Breast epithelium (tissue), 4 donors: ENCODE data around the gene C4BPB. TPM values are rescaled to one million over a fixed set of nuclear protein-coding genes. Genes with fewer than 3 reads are reported as not detected.

Experiments used
- DNase-seq, 2 donors: peaks; one replicate each; pipeline ENCODE4 v3.0.0-alpha.2; 2019; ENCODE audit warnings: low spot score in 2 of 2
- H3K27ac ChIP-seq, 2 donors: fragments of 200-600 bp; sonication (generic) in 1 of 2; one replicate each; pipeline ENCODE4 v1.5.1; 2016 to 2019; ENCODE audit warnings: mild to moderate bottlenecking in 1 of 2
- H3K27me3 ChIP-seq, 2 donors: fragments of 200-600 bp; sonication (generic) in 1 of 2; one replicate each; pipeline versions ENCODE4 v1.5.1 to v1.6.0; 2017 to 2019; ENCODE audit warnings: control low read depth in 1 of 2, mild to moderate bottlenecking in 1 of 2
- H3K36me3 ChIP-seq: fragments of 200-600 bp; one replicate; pipeline ENCODE4 v1.5.1; 2019
- H3K4me1 ChIP-seq, 2 donors: fragments of 200-600 bp; sonication (generic); one replicate each; pipeline ENCODE4 v1.5.1; 2016 to 2019; ENCODE audit warnings: control low read depth in 1 of 2
- H3K4me3 ChIP-seq, 3 donors: fragments of 200-600 bp; sonication (generic); 1 replicate in 2 of 3; 2 replicates in 1 of 3; pipeline ENCODE4 v1.5.1; 2016 to 2019; ENCODE audit warnings: mild to moderate bottlenecking in 3 of 3, moderate library complexity in 2 of 3
- H3K9me3 ChIP-seq, 2 donors: fragments of 200-600 bp; sonication (generic) in 1 of 2; one replicate each; pipeline ENCODE4 v1.5.1; 2016 to 2019; ENCODE audit warnings: control low read depth in 1 of 2
- CTCF ChIP-seq, 3 donors: fragments of 450-650 bp; IDR thresholded peaks; one replicate each; pipeline ENCODE4 v1.5.1; 2016 to 2017; ENCODE audit warnings: antibody characterized with exemption in 3 of 3, mild to moderate bottlenecking in 3 of 3, moderate library complexity in 3 of 3
- POLR2A ChIP-seq: fragments of 450-650 bp; IDR thresholded peaks from one replicate; pipeline ENCODE4 v1.6.1; 2016; ENCODE audit warnings: antibody characterized with exemption, mild to moderate bottlenecking, moderate library complexity
- POLR2AphosphoS5 ChIP-seq, 3 donors: sonication (generic); formaldehyde crosslinking; IDR thresholded peaks; one replicate each; pipeline ENCODE4 v1.6.1; 2017; ENCODE audit warnings: antibody characterized with exemption in 3 of 3
- intact Hi-C: fragments of 100-400 bp; cut with DNase I; formaldehyde crosslinking; loops from one replicate; pipeline ENCODE4 v1.15.1; 2023; ENCODE audit warnings: low total_unique reads
- total RNA-seq, 3 donors: library from RNA; depleted of rRNA; stranded (reverse); fragments of >200 nt; gene quantifications; one replicate each; pipeline ENCODE4 v1.1.0, GENCODE V29; 2016

The C4BPB gene
- total RNA-seq, 3 donors from 2014 or later: 0.80 to 3.1 (median 0.98) TPM

GRCh38 chr1:207128336-207128921, 39.8 kb downstream of the C4BPB start:
- no peaks in the 10 kb centered on the region for H3K4me1 ChIP-seq
- no peak overlapping the region for H3K27ac ChIP-seq
- H3K4me3 ChIP-seq: no peak overlapping the region
- TF ChIP-seq CTCF (IDR thresholded peaks at IDR 0.05): no peak
- TF ChIP-seq POLR2A: no peak
- intact Hi-C loops: no loop called here
- H3K9me3 ChIP-seq: peaks cover 13 to 22% of the 10 kb centered on the region in 2 donors
- no peaks in the 10 kb centered on the region for H3K27me3 ChIP-seq
- no peaks in the 10 kb centered on the region for H3K36me3 ChIP-seq
- no peak for DNase-seq

GRCh38 chr1:207129053-207129452, 40.4 kb downstream of the C4BPB start:
- intact Hi-C loops: no loop called here
- H3K36me3 ChIP-seq: no peaks in the 10 kb centered on the region
- no peak for TF ChIP-seq CTCF (IDR thresholded peaks at IDR 0.05)
- no peak for TF ChIP-seq POLR2A
- TF ChIP-seq POLR2AphosphoS5 (IDR thresholded peaks at IDR 0.05): no peak
- H3K27me3 ChIP-seq: no peaks in the 10 kb centered on the region
- H3K4me1 ChIP-seq: no peaks in the 10 kb centered on the region
- no peak overlapping the region for H3K4me3 ChIP-seq
- H3K27ac ChIP-seq: no peak overlapping the region
- H3K9me3 ChIP-seq: peaks cover 13 to 22% of the 10 kb centered on the region in 2 donors
- no peak for DNase-seq

- Histone ChIP-seq H3K27me3 (no peaks in the 10 kb centered on the region), H3K4me1 (no peaks in the 10 kb centered on the region), H3K9me3 (peaks cover 13 to 22% of the 10 kb centered on the region in 2 donors), H3K27ac (no peak overlapping the region), H3K36me3 (no peaks in the 10 kb centered on the region), H3K4me3 (no peak overlapping the region)
- intact Hi-C loops: no loop called here
- DNase-seq: no peak
- TF ChIP-seq POLR2A (no peak), CTCF (IDR thresholded peaks at IDR 0.05) (no peak), POLR2AphosphoS5 (IDR thresholded peaks at IDR 0.05) (no peak)
Observed at GRCh38 chr1:207130252-207131036, 41.8 kb downstream of the C4BPB start.

- Histone ChIP-seq H3K27ac (no peak overlapping the region), H3K4me3 (no peak overlapping the region), H3K4me1 (no peaks in the 10 kb centered on the region), H3K36me3 (no peaks in the 10 kb centered on the region), H3K9me3 (peaks cover 13 to 22% of the 10 kb centered on the region in 2 donors), H3K27me3 (no peaks in the 10 kb centered on the region)
- no peak for DNase-seq
- intact Hi-C loops: no loop called here
- TF ChIP-seq POLR2A (no peak), POLR2AphosphoS5 (IDR thresholded peaks at IDR 0.05) (no peak), CTCF (IDR thresholded peaks at IDR 0.05) (no peak)
Observed at GRCh38 chr1:207131163-207131562, 42.5 kb downstream of the C4BPB start.

DNA sequence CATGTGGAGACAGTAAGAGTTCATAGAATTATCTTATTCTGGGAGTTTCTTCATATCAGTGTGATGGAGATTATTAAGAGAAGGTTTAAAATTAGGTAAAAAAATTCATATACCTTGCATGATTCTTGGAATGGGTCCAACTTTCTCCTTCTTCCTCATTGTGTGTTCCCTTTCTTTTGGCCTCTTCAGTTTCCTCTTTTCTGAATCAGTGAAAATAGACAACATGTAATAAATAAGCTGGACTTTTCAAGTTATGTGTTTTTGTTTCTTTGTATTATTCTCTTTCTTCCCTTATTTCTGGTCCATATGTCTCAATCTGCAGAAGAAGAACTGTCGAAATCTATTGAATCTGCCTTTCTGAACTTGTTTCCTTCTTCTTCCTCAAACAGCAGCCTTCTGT, 45.9 kb downstream of the C4BPB start:
- Histone ChIP-seq H3K9me3 (peaks cover 0 to 16% of the 10 kb centered on the region in 2 donors), H3K36me3 (no peaks in the 10 kb centered on the region), H3K27ac (no peak overlapping the region), H3K4me3 (no peak overlapping the region), H3K27me3 (no peaks in the 10 kb centered on the region), H3K4me1 (no peaks in the 10 kb centered on the region)
- TF ChIP-seq POLR2AphosphoS5 (IDR thresholded peaks at IDR 0.05) (no peak), CTCF (IDR thresholded peaks at IDR 0.05) (no peak), POLR2A (no peak)
- intact Hi-C loops: no loop called here
- no peak for DNase-seq
